Suppressor macrophage treated with lipopolysaccharide for 1 hour (primary cell): ENCODE measurements around the gene PIGQ.

Source experiments
- DNase-seq, 3 donors: peaks; one replicate each; pipeline ENCODE4 v3.0.0-alpha.2; 2020 to 2022

PIGQ gene

GRCh38 chr16:556474-557173 lies 13.1 kb upstream of the PIGQ start:
- no peak for DNase-seq

- DNase-seq, result no peak
These were observed 12.1 kb upstream of the PIGQ start for GRCh38 chr16:557463-558297.

- no peak for DNase-seq
These were observed 11.3 kb upstream of the PIGQ start for GRCh38 chr16:558298-559020.

- DNase-seq, result no peak
These were observed 10.8 kb upstream of the PIGQ start for GRCh38 chr16:559021-559380.

- no peak for DNase-seq
These were observed 10.2 kb upstream of the PIGQ start for GRCh38 chr16:559411-560203.

- DNase-seq, result no peak
These were observed 9.5 kb upstream of the PIGQ start, which contains the start of gene PRR35 for GRCh38 chr16:560204-560700. Gene PRR35, plus strand, starts transcription at chr16:560394. Its CDS starts 2,901 bp downstream, at chr16:563295.

GRCh38 chr16:560701-561412 lies 8.9 kb upstream of the PIGQ start:
- DNase-seq, result no peak

GRCh38 chr16:561413-561794 lies 8.4 kb upstream of the PIGQ start:
- DNase-seq, result no peak

GRCh38 chr16:561957-562938 lies 7.5 kb upstream of the PIGQ start:
- DNase-seq, result no peak

GRCh38 chr16:563072-563644 lies 6.6 kb upstream of the PIGQ start:
- no peak for DNase-seq

GRCh38 chr16:564690-565418 lies 4.9 kb upstream of the PIGQ start:
- DNase-seq, result no peak

GRCh38 chr16:565419-566330 lies 4.1 kb upstream of the PIGQ start:
- no peak for DNase-seq

- DNase-seq, result peak; percentile 54 to 68 (median 55)
These were observed 3.0 kb upstream of the PIGQ start, which contains the start of gene NHLRC4 for GRCh38 chr16:566475-567372. Gene NHLRC4, plus strand, starts transcription at chr16:567005. Its CDS starts 1,043 bp downstream, at chr16:568048.

GRCh38 chr16:567373-568256 lies 2.2 kb upstream of the PIGQ start:
- DNase-seq, result no peak

GRCh38 chr16:568401-569258 lies 1.1 kb upstream of the PIGQ start:
- DNase-seq, result no peak
